Amniotic epithelial cell (primary cell): ENCODE data around the gene YY2.
A peak's percentile ranks its signal among the peaks of the same experiment; 100 is the strongest.
"Not testable (repeated sequence)": the region's sequence is repeated elsewhere in the genome, so short reads cannot be mapped to it uniquely, and the experiment has no call there.

Experiments
- DNase-seq: peaks from one replicate; pipeline ENCODE4 v3.0.0-alpha.2; 2010; ENCODE audit warnings: low read depth

The YY2 gene

GRCh38 chrX:21874182-21874581, 18.4 kb downstream of the YY2 start:
- DNase-seq, result not testable (repeated sequence)

GRCh38 chrX:21875013-21875412, 19.2 kb downstream of the YY2 start:
- no peak for DNase-seq

- no peak for DNase-seq
Measured at GRCh38 chrX:21881881-21882574, 26.2 kb downstream of the YY2 start.

- DNase-seq, result no peak
Measured at GRCh38 chrX:21883258-21883657, 27.5 kb downstream of the YY2 start.

GRCh38 chrX:21885568-21885967, 29.8 kb downstream of the YY2 start:
- peak; percentile 60 for DNase-seq

- no peak for DNase-seq
Measured at GRCh38 chrX:21905313-21905712, 49.5 kb downstream of the YY2 start.

- no peak for DNase-seq
Measured at GRCh38 chrX:21905953-21906352, 50.2 kb downstream of the YY2 start.

- DNase-seq, result peak; percentile 56
Measured at GRCh38 chrX:21907260-21907659, 51.5 kb downstream of the YY2 start.
